ENCODE results near the gene VAV1. TPM values are rescaled to one million over a fixed set of nuclear protein-coding genes. Genes with fewer than 3 reads are reported as not detected.

The VAV1 gene
- total and polyA plus RNA-seq, 2 donors (not counting 3 experiments of a cell fraction or from before 2014, with no cell fraction given), result not detected

GRCh38 chr19:6776999-6777398 lies 4.5 kb downstream of the VAV1 start:
- Histone ChIP-seq H3K4me3 (replicated peaks in 1 of 3; ENCODE audit: insufficient read depth in 1 of 3, low read depth in 1 of 3, low read length in 3 of 3) (no peak overlapping the region), H3K9me1 (replicated peaks; ENCODE audit: control insufficient read depth, extremely low read depth, insufficient read depth, low read length) (no peaks in the 10 kb centered on the region), H3K27me3 (ENCODE audit: control insufficient read depth in 2 of 2, insufficient read depth in 2 of 2, low read length in 2 of 2) (no peaks in the 10 kb centered on the region), H3K79me2 (ENCODE audit: control insufficient read depth, insufficient read depth, low read length) (no peaks in the 10 kb centered on the region), H3K9ac (replicated peaks; ENCODE audit: extremely low read depth, insufficient read depth, low read length) (no peak overlapping the region), H3K4me1 (ENCODE audit: control insufficient read depth, extremely low read depth, insufficient read depth, low read length) (no peaks in the 10 kb centered on the region), H3K9me3 (replicated peaks; ENCODE audit: control insufficient read depth, insufficient read depth, low read length) (no peaks in the 10 kb centered on the region), H3K27ac (ENCODE audit: insufficient read depth, low read depth, low read length) (no peak overlapping the region), H3K36me3 (ENCODE audit: control insufficient read depth in 2 of 2, extremely low read depth in 1 of 2, insufficient read depth in 2 of 2, low read length in 2 of 2) (no peaks in the 10 kb centered on the region), H3K4me2 (ENCODE audit: insufficient read depth, low read length) (no peak overlapping the region), H2AFZ (ENCODE audit: low read depth, low read length) (no peak overlapping the region), H4K20me1 (replicated peaks; ENCODE audit: control insufficient read depth, extremely low read depth, insufficient read depth, low read length) (no peaks in the 10 kb centered on the region)
- ChIA-PET CTCF (no interaction called here), POLR2A (no interaction called here)
- DNase-seq (ENCODE audit: low read depth, low spot score) (no peak), FAIRE-seq (no peak)
- BruUV-seq (replicated peaks), result no TSS peak
- dilution Hi-C loops (cut with MboI; ENCODE audit: extremely low pct_ligation_motif_present, low sequenced_read_pairs) (no loop called here), intact Hi-C loops (cut with micrococcal nuclease) (no loop called here)
- TF ChIP-seq POLR2AphosphoS5 (IDR thresholded peaks at IDR 0.05; ENCODE audit: insufficient read depth, low read depth, low read length) (no peak), POLR2A (IDR thresholded peaks at IDR 0.05; ENCODE audit: low read depth, low read length) (no peak), FOS (IDR thresholded peaks at IDR 0.05; ENCODE audit: borderline replicate concordance, insufficient read depth, low read length) (no peak), MYC (IDR thresholded peaks at IDR 0.05; ENCODE audit: low read depth, low read length) (no peak)

GRCh38 chr19:6777434-6777833 lies 4.9 kb downstream of the VAV1 start:
- no peak overlapping the region for H3K9ac ChIP-seq (replicated peaks; ENCODE audit: extremely low read depth, insufficient read depth, low read length)
- H3K4me2 ChIP-seq (ENCODE audit: insufficient read depth, low read length), result no peak overlapping the region
- intact Hi-C loops (cut with micrococcal nuclease), result no loop called here
- dilution Hi-C loops (cut with MboI; ENCODE audit: extremely low pct_ligation_motif_present, low sequenced_read_pairs), result no loop called here
- H3K4me3 ChIP-seq (replicated peaks in 1 of 3; ENCODE audit: insufficient read depth in 1 of 3, low read depth in 1 of 3, low read length in 3 of 3), result no peak overlapping the region
- no peaks in the 10 kb centered on the region for H3K9me1 ChIP-seq (replicated peaks; ENCODE audit: control insufficient read depth, extremely low read depth, insufficient read depth, low read length)
- DNase-seq (ENCODE audit: low read depth, low spot score), result no peak
- no TSS peak for BruUV-seq (replicated peaks)
- no peaks in the 10 kb centered on the region for H3K9me3 ChIP-seq (replicated peaks; ENCODE audit: control insufficient read depth, insufficient read depth, low read length)
- H3K4me1 ChIP-seq (ENCODE audit: control insufficient read depth, extremely low read depth, insufficient read depth, low read length), result no peaks in the 10 kb centered on the region
- no peaks in the 10 kb centered on the region for H3K36me3 ChIP-seq (ENCODE audit: control insufficient read depth in 2 of 2, extremely low read depth in 1 of 2, insufficient read depth in 2 of 2, low read length in 2 of 2)
- FAIRE-seq, result no peak
- no peaks in the 10 kb centered on the region for H4K20me1 ChIP-seq (replicated peaks; ENCODE audit: control insufficient read depth, extremely low read depth, insufficient read depth, low read length)
- H3K79me2 ChIP-seq (ENCODE audit: control insufficient read depth, insufficient read depth, low read length), result no peaks in the 10 kb centered on the region
- H3K27me3 ChIP-seq (ENCODE audit: control insufficient read depth in 2 of 2, insufficient read depth in 2 of 2, low read length in 2 of 2), result no peaks in the 10 kb centered on the region
- ChIA-PET POLR2A (no interaction called here), CTCF (no interaction called here)
- no peak for TF ChIP-seq JUN (IDR thresholded peaks at IDR 0.05; ENCODE audit: borderline replicate concordance, insufficient read depth, insufficient read length, low read depth)
- TF ChIP-seq CTCF (IDR thresholded peaks at IDR 0.05; ENCODE audit: extremely low read depth in 1 of 2, insufficient read depth in 1 of 2, low read depth in 1 of 2, low read length in 2 of 2), result no peak
- TF ChIP-seq POLR2A (IDR thresholded peaks at IDR 0.05; ENCODE audit: low read depth, low read length), result no peak
- no peak for TF ChIP-seq GATA2 (IDR thresholded peaks at IDR 0.05; ENCODE audit: insufficient read depth, insufficient read length, low read depth, low read length)
- no peak for TF ChIP-seq POLR2AphosphoS5 (IDR thresholded peaks at IDR 0.05; ENCODE audit: insufficient read depth, low read depth, low read length)
- TF ChIP-seq MYC (IDR thresholded peaks at IDR 0.05; ENCODE audit: low read depth, low read length), result no peak
- no peak for TF ChIP-seq MAX (IDR thresholded peaks at IDR 0.05; ENCODE audit: insufficient read depth, insufficient read length)
- no peak for TF ChIP-seq EZH2 (IDR thresholded peaks at IDR 0.05; ENCODE audit: borderline replicate concordance, low read depth, low read length, severe bottlenecking)
- TF ChIP-seq FOS (IDR thresholded peaks at IDR 0.05; ENCODE audit: borderline replicate concordance, insufficient read depth, low read length), result no peak
- H3K27ac ChIP-seq (ENCODE audit: insufficient read depth, low read depth, low read length), result no peak overlapping the region
- H2AFZ ChIP-seq (ENCODE audit: low read depth, low read length), result no peak overlapping the region
